Measurements from ENCODE around the gene PERM1. TPM values are rescaled to one million over a fixed set of nuclear protein-coding genes. Genes with fewer than 3 reads are reported as not detected.

Gene PERM1
- total and polyA plus RNA-seq, 2 of the 13 experiments (the other 11 are each of a cell fraction or from before 2014, with no cell fraction given): 0.04 to 0.29 TPM

DNA sequence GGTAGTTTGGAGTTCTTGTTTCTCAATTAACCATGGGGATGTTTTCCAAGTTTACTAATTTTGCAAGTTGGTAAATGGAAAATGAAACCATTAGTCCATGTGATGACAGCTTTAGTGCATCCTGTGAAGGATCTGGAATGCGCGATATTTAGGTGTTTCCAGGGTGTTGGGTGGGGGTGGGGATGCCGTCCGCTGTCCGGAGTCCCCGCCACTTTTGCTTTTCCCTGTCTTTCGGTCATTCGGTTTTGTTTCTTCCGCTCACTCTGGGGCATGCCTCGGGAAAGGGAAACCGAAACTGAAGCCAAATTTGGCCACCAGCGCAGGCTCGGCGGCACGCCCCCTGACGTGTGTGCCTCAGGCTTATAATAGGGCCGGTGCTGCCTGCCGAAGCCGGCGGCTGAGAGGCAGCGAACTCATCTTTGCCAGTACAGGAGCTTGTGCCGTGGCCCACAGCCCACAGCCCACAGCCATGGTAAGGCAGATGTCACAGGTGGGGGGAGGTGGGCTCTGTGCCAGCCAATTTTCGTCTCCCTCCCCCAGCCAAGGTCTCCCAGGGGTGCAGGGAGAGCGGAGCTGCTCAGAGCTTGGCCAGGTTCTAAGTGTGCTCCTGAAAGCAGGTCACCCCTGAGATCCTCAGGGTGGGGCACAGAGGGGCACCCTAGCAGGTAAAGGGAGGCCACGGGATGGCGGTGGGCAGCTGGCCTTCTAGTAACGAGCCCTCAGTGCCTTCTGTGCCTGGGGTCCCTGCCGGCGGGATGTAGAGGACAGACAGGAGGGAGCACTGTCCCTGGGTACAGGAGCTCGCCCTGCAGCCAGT is 31.4 kb upstream of the PERM1 start, which contains the start of gene ISG15 (continued):
- no peak for TF ChIP-seq SPEN (CRISPR knock-in tag; IDR thresholded peaks at IDR 0.05; ENCODE audit: low read depth)
- TF ChIP-seq KAT2B (IDR thresholded peaks at IDR 0.05; ENCODE audit: borderline replicate concordance, low read depth, low read length): no peak
- no peak for TF ChIP-seq CREB3 (CRISPR knock-in tag; IDR thresholded peaks at IDR 0.05)
- TF ChIP-seq TEAD3 (CRISPR knock-in tag; optimal IDR thresholded peaks at IDR 0.05; ENCODE audit: borderline replicate concordance): peak; percentile 85
- TF ChIP-seq, protein P1, sequence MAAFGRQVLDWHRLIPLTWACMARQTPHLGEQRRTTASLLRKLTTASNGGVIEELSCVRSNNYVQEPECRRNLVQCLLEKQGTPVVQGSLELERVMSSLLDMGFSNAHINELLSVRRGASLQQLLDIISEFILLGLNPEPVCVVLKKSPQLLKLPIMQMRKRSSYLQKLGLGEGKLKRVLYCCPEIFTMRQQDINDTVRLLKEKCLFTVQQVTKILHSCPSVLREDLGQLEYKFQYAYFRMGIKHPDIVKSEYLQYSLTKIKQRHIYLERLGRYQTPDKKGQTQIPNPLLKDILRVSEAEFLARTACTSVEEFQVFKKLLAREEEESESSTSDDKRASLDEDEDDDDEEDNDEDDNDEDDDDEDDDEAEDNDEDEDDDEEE (CRISPR knock-in tag; IDR thresholded peaks at IDR 0.05): peak; percentile 71; the same call in 1 of the 2 replicates
- no peak for TF ChIP-seq JDP2 (CRISPR knock-in tag; IDR thresholded peaks at IDR 0.05; ENCODE audit: borderline replicate concordance)
- TF ChIP-seq, protein P2, sequence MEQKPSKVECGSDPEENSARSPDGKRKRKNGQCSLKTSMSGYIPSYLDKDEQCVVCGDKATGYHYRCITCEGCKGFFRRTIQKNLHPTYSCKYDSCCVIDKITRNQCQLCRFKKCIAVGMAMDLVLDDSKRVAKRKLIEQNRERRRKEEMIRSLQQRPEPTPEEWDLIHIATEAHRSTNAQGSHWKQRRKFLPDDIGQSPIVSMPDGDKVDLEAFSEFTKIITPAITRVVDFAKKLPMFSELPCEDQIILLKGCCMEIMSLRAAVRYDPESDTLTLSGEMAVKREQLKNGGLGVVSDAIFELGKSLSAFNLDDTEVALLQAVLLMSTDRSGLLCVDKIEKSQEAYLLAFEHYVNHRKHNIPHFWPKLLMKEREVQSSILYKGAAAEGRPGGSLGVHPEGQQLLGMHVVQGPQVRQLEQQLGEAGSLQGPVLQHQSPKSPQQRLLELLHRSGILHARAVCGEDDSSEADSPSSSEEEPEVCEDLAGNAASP (CRISPR knock-in tag; IDR thresholded peaks at IDR 0.05; ENCODE audit: borderline replicate concordance): peak; percentile 39; the same call in 1 of the 2 replicates
- no peak for TF ChIP-seq ATF6 (CRISPR knock-in tag; conservative IDR thresholded peaks at IDR 0.05)
- peak; percentile 46 for TF ChIP-seq SALL1 (CRISPR knock-in tag; IDR thresholded peaks at IDR 0.05)
- TF ChIP-seq KMT2A (CRISPR knock-in tag; IDR thresholded peaks at IDR 0.05): peak; percentile 90
- TF ChIP-seq ZNF350 (CRISPR knock-in tag; IDR thresholded peaks at IDR 0.05; ENCODE audit: borderline replicate concordance, low read depth): peak; percentile 35; the same call in 1 of the 2 replicates
- TF ChIP-seq ZNF839 (CRISPR knock-in tag; IDR thresholded peaks at IDR 0.05; ENCODE audit: borderline replicate concordance): no peak
- peak; percentile 94 for TF ChIP-seq ZNF263 (CRISPR knock-in tag; IDR thresholded peaks at IDR 0.05)
- TF ChIP-seq, protein P3, sequence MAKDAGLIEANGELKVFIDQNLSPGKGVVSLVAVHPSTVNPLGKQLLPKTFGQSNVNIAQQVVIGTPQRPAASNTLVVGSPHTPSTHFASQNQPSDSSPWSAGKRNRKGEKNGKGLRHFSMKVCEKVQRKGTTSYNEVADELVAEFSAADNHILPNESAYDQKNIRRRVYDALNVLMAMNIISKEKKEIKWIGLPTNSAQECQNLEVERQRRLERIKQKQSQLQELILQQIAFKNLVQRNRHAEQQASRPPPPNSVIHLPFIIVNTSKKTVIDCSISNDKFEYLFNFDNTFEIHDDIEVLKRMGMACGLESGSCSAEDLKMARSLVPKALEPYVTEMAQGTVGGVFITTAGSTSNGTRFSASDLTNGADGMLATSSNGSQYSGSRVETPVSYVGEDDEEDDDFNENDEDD (CRISPR knock-in tag; IDR thresholded peaks at IDR 0.05; ENCODE audit: borderline replicate concordance): 0 out of 2 replicates have a peak, but pooled peaks have one; percentile 13
- no peak for TF ChIP-seq TEAD2 (CRISPR knock-in tag; IDR thresholded peaks at IDR 0.05)
- no peak for TF ChIP-seq NKX3-1 (CRISPR knock-in tag; IDR thresholded peaks at IDR 0.05)
- TF ChIP-seq CBX5 (CRISPR knock-in tag; IDR thresholded peaks at IDR 0.05; ENCODE audit: borderline replicate concordance): peak; percentile 58; the same call in 1 of the 2 replicates
- TF ChIP-seq ELF1 (CRISPR knock-in tag; IDR thresholded peaks at IDR 0.05): peak; percentile 79
- TF ChIP-seq DR1 (CRISPR knock-in tag; IDR thresholded peaks at IDR 0.05): peak; percentile 85
- peak; percentile 45; the same call in 1 of the 2 replicates for TF ChIP-seq ZNF598 (CRISPR knock-in tag; IDR thresholded peaks at IDR 0.05; ENCODE audit: borderline replicate concordance)
- TF ChIP-seq MED8 (CRISPR knock-in tag; IDR thresholded peaks at IDR 0.05; ENCODE audit: insufficient replicate concordance): peak; percentile 73
- TF ChIP-seq SMAD3 (CRISPR knock-in tag; IDR thresholded peaks at IDR 0.05): no peak
